KMS-11 (cell line): ENCODE measurements around the gene MAP3K5.

Experiments
- H2AFZ ChIP-seq: fragments of 200-600 bp; sonication (generic); 2 replicates; pipeline ENCODE4 v1.6.1; 2016; ENCODE audit warnings: antibody characterized with exemption, mixed run types, low read depth
- H3K27ac ChIP-seq: fragments of 200-600 bp; sonication (generic); 2 replicates; pipeline ENCODE4 v1.6.1; 2016; ENCODE audit warnings: mild to moderate bottlenecking, mixed run types
- H3K27me3 ChIP-seq: fragments of 200-600 bp; sonication (generic); 2 replicates; pipeline ENCODE4 v1.6.1; 2017; ENCODE audit warnings: mild to moderate bottlenecking, low read depth, mixed run types, moderate library complexity; ENCODE audit not compliant: insufficient read depth
- H3K36me3 ChIP-seq: fragments of 200-600 bp; sonication (generic); 2 replicates; pipeline ENCODE4 v1.6.1; 2017; ENCODE audit warnings: mild to moderate bottlenecking, mixed run types; ENCODE audit not compliant: insufficient read depth
- H3K4me1 ChIP-seq: fragments of 200-600 bp; sonication (generic); 2 replicates; pipeline ENCODE4 v1.6.1; 2016; ENCODE audit warnings: mild to moderate bottlenecking, low read depth, mixed run types; ENCODE audit not compliant: poor library complexity, severe bottlenecking
- H3K4me2 ChIP-seq: fragments of 200-600 bp; sonication (generic); 2 replicates; pipeline ENCODE4 v1.7.0; 2016; ENCODE audit warnings: mild to moderate bottlenecking, mixed run types
- H3K4me3 ChIP-seq: fragments of 200-600 bp; sonication (generic); IDR thresholded peaks from 2 replicates; pipeline ENCODE4 v1.6.1; 2017; ENCODE audit warnings: low read depth, low read length, mixed read lengths; ENCODE audit not compliant: insufficient read depth
- H3K79me2 ChIP-seq: fragments of 200-600 bp; sonication (generic); 2 replicates; pipeline ENCODE4 v1.6.1; 2016; ENCODE audit warnings: low read depth, mixed run types; ENCODE audit not compliant: insufficient read depth
- H3K9ac ChIP-seq: fragments of 200-600 bp; sonication (generic); 2 replicates; pipeline ENCODE4 v1.6.1; 2016; ENCODE audit warnings: mild to moderate bottlenecking, mixed run types
- H4K20me1 ChIP-seq: fragments of 200-600 bp; sonication (generic); 2 replicates; pipeline ENCODE4 v1.6.1; 2016; ENCODE audit warnings: mild to moderate bottlenecking, mixed run types; ENCODE audit not compliant: insufficient read depth
- CTCF ChIP-seq: fragments of 200-600 bp; sonication (generic); conservative IDR thresholded peaks from 2 replicates; pipeline ENCODE4 v1.6.1; 2017; ENCODE audit warnings: low read depth, mild to moderate bottlenecking, antibody characterized with exemption, low read length, moderate library complexity, mixed read lengths

The MAP3K5 gene

GRCh38 chr6:136532030-136532429 is 260.2 kb downstream of the MAP3K5 start:
- H3K36me3 ChIP-seq = no peaks in the 10 kb centered on the region
- no peak overlapping the region for H3K4me2 ChIP-seq
- no peak overlapping the region for H3K27ac ChIP-seq
- H3K79me2 ChIP-seq = no peaks in the 10 kb centered on the region
- no peak for TF ChIP-seq CTCF
- H2AFZ ChIP-seq = no peak overlapping the region
- no peak overlapping the region for H3K9ac ChIP-seq
- no peaks in the 10 kb centered on the region for H3K27me3 ChIP-seq
- H4K20me1 ChIP-seq = no peaks in the 10 kb centered on the region
- no peaks in the 10 kb centered on the region for H3K4me1 ChIP-seq
- H3K4me3 ChIP-seq = no peak overlapping the region

GRCh38 chr6:136529710-136530109 is 262.6 kb downstream of the MAP3K5 start:
- TF ChIP-seq CTCF = no peak
- H3K36me3 ChIP-seq = no peaks in the 10 kb centered on the region
- H4K20me1 ChIP-seq = no peaks in the 10 kb centered on the region
- H3K4me3 ChIP-seq = no peak overlapping the region
- no peak overlapping the region for H3K9ac ChIP-seq
- no peaks in the 10 kb centered on the region for H3K4me1 ChIP-seq
- no peak overlapping the region for H2AFZ ChIP-seq
- H3K79me2 ChIP-seq = no peaks in the 10 kb centered on the region
- no peak overlapping the region for H3K4me2 ChIP-seq
- no peak overlapping the region for H3K27ac ChIP-seq
- no peaks in the 10 kb centered on the region for H3K27me3 ChIP-seq

GRCh38 chr6:136528477-136528876 is 263.8 kb downstream of the MAP3K5 start:
- TF ChIP-seq CTCF = no peak
- H3K27me3 ChIP-seq = no peaks in the 10 kb centered on the region
- H4K20me1 ChIP-seq = no peaks in the 10 kb centered on the region
- no peak overlapping the region for H2AFZ ChIP-seq
- H3K4me1 ChIP-seq = no peaks in the 10 kb centered on the region
- no peaks in the 10 kb centered on the region for H3K36me3 ChIP-seq
- H3K4me3 ChIP-seq = no peak overlapping the region
- H3K4me2 ChIP-seq = no peak overlapping the region
- no peak overlapping the region for H3K9ac ChIP-seq
- no peaks in the 10 kb centered on the region for H3K79me2 ChIP-seq
- H3K27ac ChIP-seq = no peak overlapping the region

- no peaks in the 10 kb centered on the region for H3K27me3 ChIP-seq
- no peak overlapping the region for H3K4me2 ChIP-seq
- no peak overlapping the region for H3K4me3 ChIP-seq
- no peaks in the 10 kb centered on the region for H3K79me2 ChIP-seq
- no peak overlapping the region for H3K27ac ChIP-seq
- H2AFZ ChIP-seq = no peak overlapping the region
- no peaks in the 10 kb centered on the region for H3K36me3 ChIP-seq
- no peak overlapping the region for H3K9ac ChIP-seq
- TF ChIP-seq CTCF = no peak
- no peaks in the 10 kb centered on the region for H4K20me1 ChIP-seq
- H3K4me1 ChIP-seq = no peaks in the 10 kb centered on the region
Measured at GRCh38 chr6:136527831-136528230, 264.4 kb downstream of the MAP3K5 start.
